Esophagus muscularis mucosa (tissue), 4 donors: ENCODE data around the gene PSEN1.

Experiments
- CTCF ChIP-seq, 3 experiments: fragments of 200-600 bp in 2 of 3; fragments of 450-650 bp in 1 of 3; sonication (generic) in 2 of 3; IDR thresholded peaks; one replicate each; pipeline ENCODE4 v1.5.1; 2017 to 2019; ENCODE audit warnings: antibody characterized with exemption in 3 of 3, mild to moderate bottlenecking in 2 of 3, moderate library complexity in 1 of 3
- EP300 ChIP-seq: sonication (generic); formaldehyde crosslinking; IDR thresholded peaks from one replicate; pipeline ENCODE4 v1.6.1; 2017; ENCODE audit warnings: antibody characterized with exemption
- POLR2A ChIP-seq: fragments of 450-650 bp; IDR thresholded peaks from one replicate; pipeline ENCODE4 v1.6.1; 2017; ENCODE audit warnings: antibody characterized with exemption, moderate library complexity, mild to moderate bottlenecking, low read depth

- TF ChIP-seq EP300 (no peak), CTCF (IDR thresholded peaks at IDR 0.05) (no peak), POLR2A (no peak)
These were observed 112.8 kb downstream of the PSEN1 start for GRCh38 chr14:73249108-73249507.
